LNCaP clone FGC (cell line): ENCODE measurements around the gene ACAA2.

ENCODE experiments used
- DNase-seq: peaks from one replicate; pipeline ENCODE4 v3.0.0-alpha.2; 2011; ENCODE audit warnings: low read depth
- H3K4me3 ChIP-seq: 2 replicates; pipeline ENCODE4 v1.5.1; 2011; ENCODE audit warnings: mild to moderate bottlenecking, low read depth, low read length, control low read depth
- CTCF ChIP-seq: IDR thresholded peaks from 2 replicates; pipeline ENCODE4 v1.5.1; 2012; ENCODE audit warnings: mild to moderate bottlenecking; ENCODE audit not compliant: control insufficient read depth, insufficient read depth; ENCODE audit errors: extremely low read depth

Gene ACAA2

GRCh38 chr18:49742316-49743116, 70.8 kb downstream of the ACAA2 start:
- DNase-seq = no peak
- H3K4me3 ChIP-seq = no peak overlapping the region
- no peak for TF ChIP-seq CTCF

- DNase-seq = no peak
- no peak for TF ChIP-seq CTCF
- no peak overlapping the region for H3K4me3 ChIP-seq
Measured at GRCh38 chr18:49739275-49739674, 74.1 kb downstream of the ACAA2 start.

- no peak overlapping the region for H3K4me3 ChIP-seq
- no peak for TF ChIP-seq CTCF
- DNase-seq = no peak
Measured at GRCh38 chr18:49738721-49739120, 74.6 kb downstream of the ACAA2 start.

- no peak for DNase-seq
- TF ChIP-seq CTCF = no peak
- no peak overlapping the region for H3K4me3 ChIP-seq
Measured at GRCh38 chr18:49734836-49735235, 78.5 kb downstream of the ACAA2 start.

- no peak overlapping the region for H3K4me3 ChIP-seq
- no peak for TF ChIP-seq CTCF
- no peak for DNase-seq
Measured at GRCh38 chr18:49733896-49734585, 79.3 kb downstream of the ACAA2 start.

- no peak for TF ChIP-seq CTCF
- DNase-seq = no peak
- H3K4me3 ChIP-seq = no peak overlapping the region
Measured at GRCh38 chr18:49733321-49733720, 80.0 kb downstream of the ACAA2 start.
